HepG2 (cell line): Measurements from ENCODE around the gene SLC16A3. TPM values are rescaled to one million over a fixed set of nuclear protein-coding genes. Genes with fewer than 3 reads are reported as not detected.
A peak's percentile ranks its signal among the peaks of the same experiment; 100 is the strongest.

Source experiments
- CREM ChIP-seq, 2 experiments: sonication (generic) in 1 of 2; formaldehyde crosslinking in 1 of 2; IDR thresholded peaks; 2 replicates each; pipeline versions ENCODE4 v1.4.0 to v1.6.1; 2016 to 2020; ENCODE audit warnings: antibody characterized with exemption in 1 of 2, mild to moderate bottlenecking in 1 of 2, missing genetic modification reagents in 1 of 2
- DR1 ChIP-seq: sonication (generic); formaldehyde crosslinking; IDR thresholded peaks from 2 replicates; pipeline ENCODE4 v1.8.0; 2021; ENCODE audit warnings: mild to moderate bottlenecking, missing genetic modification reagents, inconsistent platforms
- GTF2F1 ChIP-seq: fragments of 150-350 bp; IDR thresholded peaks from 2 replicates; pipeline ENCODE4 v1.6.1; 2014; ENCODE audit warnings: low read length
- IRX3 ChIP-seq: sonication (generic); formaldehyde crosslinking; IDR thresholded peaks from 2 replicates; pipeline ENCODE4 v1.8.1; 2023; ENCODE audit warnings: mild to moderate bottlenecking, low read depth, missing genetic modification reagents, borderline replicate concordance
- MED8 ChIP-seq: sonication (generic); formaldehyde crosslinking; IDR thresholded peaks from 2 replicates; pipeline ENCODE4 v1.8.1; 2023; ENCODE audit warnings: mild to moderate bottlenecking, missing genetic modification reagents; ENCODE audit not compliant: insufficient replicate concordance
- MLX ChIP-seq: IDR thresholded peaks from 2 replicates; pipeline ENCODE4 v1.6.1; 2016
- MTA1 ChIP-seq: sonication (generic); formaldehyde crosslinking; IDR thresholded peaks from 2 replicates; pipeline ENCODE4 v1.4.0; 2020; ENCODE audit warnings: missing genetic modification reagents, mild to moderate bottlenecking, borderline replicate concordance
- NFKBIZ ChIP-seq: IDR thresholded peaks from 2 replicates; pipeline ENCODE4 v1.6.1; 2018; ENCODE audit warnings: missing genetic modification reagents, missing compliant biosample characterization
- NONO ChIP-seq, 2 experiments: fragments of 450-650 bp in 1 of 2; sonication (generic) in 1 of 2; formaldehyde crosslinking in 1 of 2; IDR thresholded peaks in 1 of 2; conservative IDR thresholded peaks in 1 of 2; 2 replicates each; pipeline versions ENCODE4 v1.6.1 to v1.8.0; 2017 to 2022; ENCODE audit warnings: mild to moderate bottlenecking in 1 of 2, missing genetic modification reagents in 1 of 2, moderate library complexity in 1 of 2
- POLR2G ChIP-seq: fragments of 200-400 bp; formaldehyde crosslinking; IDR thresholded peaks from 2 replicates; pipeline ENCODE4 v1.6.1; 2018; ENCODE audit warnings: mild to moderate bottlenecking, low read depth, low read length, moderate library complexity
- PPARG ChIP-seq: conservative IDR thresholded peaks from 2 replicates; pipeline ENCODE4 v1.6.1; 2016; ENCODE audit warnings: missing biosample characterization, missing genetic modification reagents
- SKI ChIP-seq: fragments of 450-650 bp; IDR thresholded peaks from one replicate; pipeline ENCODE4 v1.6.1; 2018; ENCODE audit warnings: mild to moderate bottlenecking; ENCODE audit not compliant: partially characterized antibody
- TERF1 ChIP-seq: sonication (generic); formaldehyde crosslinking; IDR thresholded peaks from 2 replicates; pipeline ENCODE4 v1.8.0; 2022; ENCODE audit warnings: mild to moderate bottlenecking, missing genetic modification reagents, moderate library complexity
- ZBTB3 ChIP-seq: sonication (generic); formaldehyde crosslinking; IDR thresholded peaks from 2 replicates; pipeline ENCODE4 v1.4.0; 2020; ENCODE audit warnings: low read depth, mild to moderate bottlenecking, moderate library complexity, missing genetic modification reagents, borderline replicate concordance
- ZC3H13 ChIP-seq: sonication (generic); formaldehyde crosslinking; IDR thresholded peaks from 2 replicates; pipeline ENCODE4 v1.8.1; 2023; ENCODE audit warnings: mild to moderate bottlenecking, missing genetic modification reagents, moderate library complexity
- ZNF317 ChIP-seq: sonication (generic); formaldehyde crosslinking; IDR thresholded peaks from 2 replicates; pipeline ENCODE4 v1.5.0; 2020; ENCODE audit warnings: mild to moderate bottlenecking, missing genetic modification reagents
- ZNF329 ChIP-seq: sonication (generic); formaldehyde crosslinking; IDR thresholded peaks from 2 replicates; pipeline ENCODE4 v1.9.0; 2021; ENCODE audit warnings: low read depth, mild to moderate bottlenecking, missing genetic modification reagents
- ZNF512 ChIP-seq: sonication (generic); formaldehyde crosslinking; IDR thresholded peaks from 2 replicates; pipeline ENCODE4 v1.4.0; 2020; ENCODE audit warnings: mild to moderate bottlenecking, missing genetic modification reagents
- ZNF629 ChIP-seq: sonication (generic); formaldehyde crosslinking; conservative IDR thresholded peaks from 2 replicates; pipeline ENCODE4 v1.5.0; 2020; ENCODE audit warnings: missing genetic modification reagents
- polyA plus RNA-seq, 8 experiments: library from polyadenylated mRNA; depleted of rRNA in 3 of 8; stranded (reverse) in 7 of 8; unstranded in 1 of 8; fragments of >200 nt; fragmentation: Illumina TruSeq in 4 of 8; extraction: Trizol in 4 of 8; gene quantifications; 2 replicates each; pipeline versions ENCODE4 v1.2.1 to v1.2.3, GENCODE V29; 2011 to 2016; ENCODE audit warnings: low read depth in 4 of 8, missing spikeins in 1 of 8, mixed read lengths in 1 of 8; ENCODE audit not compliant: insufficient read depth in 1 of 8
- total RNA-seq, 5 experiments: library from RNA; depleted of rRNA; stranded (reverse); fragments of >200 nt; fragmentation: Illumina TruSeq; extraction: Trizol; gene quantifications; 2 replicates each; pipeline ENCODE4 v1.2.3, GENCODE V29; 2016; ENCODE audit warnings: low read depth in 1 of 5
- TF ChIP-seq, protein P1 (sequence below): sonication (generic); formaldehyde crosslinking; IDR thresholded peaks from 2 replicates; pipeline ENCODE4 v1.8.1; 2022; ENCODE audit warnings: mild to moderate bottlenecking, missing genetic modification reagents
- TF ChIP-seq, protein P2 (sequence below): sonication (generic); formaldehyde crosslinking; IDR thresholded peaks from 2 replicates; pipeline ENCODE4 v1.5.0; 2020; ENCODE audit warnings: missing genetic modification reagents, mild to moderate bottlenecking, borderline replicate concordance

The SLC16A3 gene
- total and polyA plus RNA-seq, 2 of the 13 experiments (the other 11 are each of a cell fraction or from before 2014, with no cell fraction given) = 242 to 349 TPM

- 0 out of 2 replicates have a peak, but pooled peaks have one; percentile 23 for TF ChIP-seq ZNF329 (CRISPR knock-in tag)
- no peak for TF ChIP-seq SKI
- TF ChIP-seq, protein P1, sequence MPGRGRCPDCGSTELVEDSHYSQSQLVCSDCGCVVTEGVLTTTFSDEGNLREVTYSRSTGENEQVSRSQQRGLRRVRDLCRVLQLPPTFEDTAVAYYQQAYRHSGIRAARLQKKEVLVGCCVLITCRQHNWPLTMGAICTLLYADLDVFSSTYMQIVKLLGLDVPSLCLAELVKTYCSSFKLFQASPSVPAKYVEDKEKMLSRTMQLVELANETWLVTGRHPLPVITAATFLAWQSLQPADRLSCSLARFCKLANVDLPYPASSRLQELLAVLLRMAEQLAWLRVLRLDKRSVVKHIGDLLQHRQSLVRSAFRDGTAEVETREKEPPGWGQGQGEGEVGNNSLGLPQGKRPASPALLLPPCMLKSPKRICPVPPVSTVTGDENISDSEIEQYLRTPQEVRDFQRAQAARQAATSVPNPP = no peak
- no peak for TF ChIP-seq ZC3H13
- no peak for TF ChIP-seq MED8
- no peak for TF ChIP-seq ZNF512 (CRISPR knock-in tag)
- no peak for TF ChIP-seq ZNF317 (CRISPR knock-in tag)
- TF ChIP-seq NFKBIZ (CRISPR knock-in tag) = 0 out of 2 replicates have a peak, but pooled peaks have one; percentile 16
- no peak for TF ChIP-seq MLX (CRISPR knock-in tag)
- 0 out of 2 replicates have a peak, but pooled peaks have one; percentile 6 for TF ChIP-seq MTA1 (CRISPR knock-in tag)
- no peak for TF ChIP-seq IRX3 (CRISPR knock-in tag)
- TF ChIP-seq CREM (IDR thresholded peaks at IDR 0.05) = no peak
- TF ChIP-seq CREM (CRISPR knock-in tag; IDR thresholded peaks at IDR 0.05) = no peak
- TF ChIP-seq, protein P2, sequence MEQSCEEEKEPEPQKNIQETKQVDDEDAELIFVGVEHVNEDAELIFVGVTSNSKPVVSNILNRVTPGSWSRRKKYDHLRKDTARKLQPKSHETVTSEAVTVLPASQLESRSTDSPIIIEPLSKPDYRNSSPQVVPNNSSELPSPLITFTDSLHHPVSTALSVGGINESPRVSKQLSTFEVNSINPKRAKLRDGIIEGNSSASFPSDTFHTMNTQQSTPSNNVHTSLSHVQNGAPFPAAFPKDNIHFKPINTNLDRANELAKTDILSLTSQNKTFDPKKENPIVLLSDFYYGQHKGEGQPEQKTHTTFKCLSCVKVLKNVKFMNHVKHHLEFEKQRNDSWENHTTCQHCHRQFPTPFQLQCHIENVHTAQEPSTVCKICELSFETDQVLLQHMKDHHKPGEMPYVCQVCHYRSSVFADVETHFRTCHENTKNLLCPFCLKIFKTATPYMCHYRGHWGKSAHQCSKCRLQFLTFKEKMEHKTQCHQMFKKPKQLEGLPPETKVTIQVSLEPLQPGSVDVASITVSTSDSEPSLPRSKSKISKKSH (CRISPR knock-in tag) = 0 out of 2 replicates have a peak, but pooled peaks have one; percentile 4
- TF ChIP-seq NONO (IDR thresholded peaks at IDR 0.05) = no peak
- peak; percentile 53; the same call in 1 of the 2 replicates for TF ChIP-seq NONO (CRISPR knock-in tag; conservative IDR thresholded peaks at IDR 0.05)
- TF ChIP-seq DR1 = no peak
- no peak for TF ChIP-seq PPARG (CRISPR knock-in tag)
- TF ChIP-seq TERF1 (CRISPR knock-in tag) = no peak
- peak; percentile 10; the same call in 1 of the 2 replicates for TF ChIP-seq POLR2G
- TF ChIP-seq ZBTB3 (CRISPR knock-in tag) = no peak
- TF ChIP-seq ZNF629 (CRISPR knock-in tag) = no peak
- no peak for TF ChIP-seq GTF2F1
These were observed 15.0 kb downstream of the SLC16A3 start (continued) for GRCh38 chr17:82243648-82244412.
